ENCODE measurements around the gene DDAH1. TPM values are rescaled to one million over a fixed set of nuclear protein-coding genes. Genes with fewer than 3 reads are reported as not detected.

Gene DDAH1
- total RNA-seq, 1 experiment from 2014 or later, result 36.3 TPM

DNA sequence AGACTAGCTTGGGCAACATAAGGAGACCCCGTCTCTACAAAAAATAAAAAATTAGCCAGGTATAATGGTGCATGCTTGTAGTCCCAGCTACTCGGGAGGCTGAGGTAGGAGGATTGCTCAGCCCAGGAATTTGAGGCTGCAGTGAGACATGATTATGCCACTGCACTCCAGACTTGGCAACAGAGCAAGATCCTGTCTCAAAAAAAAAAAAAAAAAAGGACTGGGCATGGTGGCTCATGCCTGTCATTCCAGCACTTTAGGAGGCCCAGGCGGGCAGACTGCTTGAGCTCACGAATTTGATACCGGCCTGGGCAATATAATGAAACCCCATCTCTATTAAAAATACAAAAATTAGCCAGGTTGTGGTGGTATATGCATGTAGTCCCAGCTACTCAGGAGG is 141.2 kb downstream of the DDAH1 start:
- Histone ChIP-seq H3K79me1 (ENCODE audit: insufficient read depth, low read depth, low read length, poor library complexity, severe bottlenecking) (no peaks in the 10 kb centered on the region), H2BK20ac (ENCODE audit: low read depth, low read length, poor library complexity, severe bottlenecking) (peak overlapping the region; percentile 60), H3K27ac (ENCODE audit: insufficient read length, low read depth, low read length) (no peak overlapping the region), H4K5ac (ENCODE audit: insufficient read length, low read depth, low read length) (no peak overlapping the region), H3K18ac (ENCODE audit: insufficient read length, low read depth, low read length) (no peak overlapping the region), H3K23me2 (ENCODE audit: insufficient read length, low read depth, low read length, poor library complexity, severe bottlenecking) (no peaks in the 10 kb centered on the region), H3K4me2 (ENCODE audit: insufficient read depth, insufficient read length, low read length) (no peak overlapping the region), H3K79me2 (ENCODE audit: insufficient read depth, low read length) (no peaks in the 10 kb centered on the region), H3K9me3 (ENCODE audit: control insufficient read depth, low read depth, low read length) (no peaks in the 10 kb centered on the region), H2AK5ac (ENCODE audit: insufficient read length, low read length) (no peak overlapping the region), H2BK12ac (ENCODE audit: insufficient read length, low read depth, low read length) (no peak overlapping the region), H2AFZ (ENCODE audit: low read length) (no peak overlapping the region), H3K56ac (ENCODE audit: insufficient read length, low read depth, low read length) (no peak overlapping the region), H3K23ac (ENCODE audit: insufficient read length, low read depth, low read length) (no peak overlapping the region), H3K27me3 (ENCODE audit: insufficient read depth, low read length) (no peaks in the 10 kb centered on the region), H4K20me1 (ENCODE audit: control insufficient read depth, insufficient read depth, insufficient read length) (no peaks in the 10 kb centered on the region), H3K14ac (ENCODE audit: insufficient read depth, low read length) (no peak overlapping the region), H2BK120ac (ENCODE audit: low read depth, low read length, poor library complexity, severe bottlenecking) (no peak overlapping the region), H2BK15ac (ENCODE audit: low read depth, low read length) (no peak overlapping the region), H3K9ac (ENCODE audit: extremely low read depth, insufficient read length, low read length) (no peak overlapping the region), H2BK5ac (ENCODE audit: insufficient read length, low read length) (no peak overlapping the region), H3T11ph (ENCODE audit: low read length) (no peak overlapping the region), H3K4ac (ENCODE audit: low read depth, low read length) (no peak overlapping the region), H3K4me1 (ENCODE audit: insufficient read depth, low read length) (peaks cover 7% of the 10 kb centered on the region), H4K91ac (ENCODE audit: insufficient read length, low read depth, low read length) (no peak overlapping the region), H4K8ac (replicated peaks; ENCODE audit: insufficient read length, low read depth, low read length) (no peak overlapping the region)
- no peak overlapping the region for H3K4me3 Mint-ChIP-seq
- DNase-seq, result no peak
- H3K27ac Mint-ChIP-seq, result peak overlapping the region in 1 of 3 experiments; percentile 45; a peak in 1 of 7 replicates
- no peaks in the 10 kb centered on the region for H3K9me3 Mint-ChIP-seq
- TF ChIP-seq, protein P1, sequence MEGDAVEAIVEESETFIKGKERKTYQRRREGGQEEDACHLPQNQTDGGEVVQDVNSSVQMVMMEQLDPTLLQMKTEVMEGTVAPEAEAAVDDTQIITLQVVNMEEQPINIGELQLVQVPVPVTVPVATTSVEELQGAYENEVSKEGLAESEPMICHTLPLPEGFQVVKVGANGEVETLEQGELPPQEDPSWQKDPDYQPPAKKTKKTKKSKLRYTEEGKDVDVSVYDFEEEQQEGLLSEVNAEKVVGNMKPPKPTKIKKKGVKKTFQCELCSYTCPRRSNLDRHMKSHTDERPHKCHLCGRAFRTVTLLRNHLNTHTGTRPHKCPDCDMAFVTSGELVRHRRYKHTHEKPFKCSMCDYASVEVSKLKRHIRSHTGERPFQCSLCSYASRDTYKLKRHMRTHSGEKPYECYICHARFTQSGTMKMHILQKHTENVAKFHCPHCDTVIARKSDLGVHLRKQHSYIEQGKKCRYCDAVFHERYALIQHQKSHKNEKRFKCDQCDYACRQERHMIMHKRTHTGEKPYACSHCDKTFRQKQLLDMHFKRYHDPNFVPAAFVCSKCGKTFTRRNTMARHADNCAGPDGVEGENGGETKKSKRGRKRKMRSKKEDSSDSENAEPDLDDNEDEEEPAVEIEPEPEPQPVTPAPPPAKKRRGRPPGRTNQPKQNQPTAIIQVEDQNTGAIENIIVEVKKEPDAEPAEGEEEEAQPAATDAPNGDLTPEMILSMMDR (conservative IDR thresholded peaks at IDR 0.05), result no peak
- H3K4me1 Mint-ChIP-seq, result peaks cover 27 to 36% of the 10 kb centered on the region in 2 experiments
- no CpG with 5 or more reads among the region's 5 CpGs for WGBS (ENCODE audit: extremely low coverage, insufficient read length, low lambda C conversion rate)
- no peaks in the 10 kb centered on the region for H3K27me3 Mint-ChIP-seq (ENCODE audit: low read depth)
- no peaks in the 10 kb centered on the region for H3K36me3 Mint-ChIP-seq (ENCODE audit: insufficient read depth in 1 of 3, low read depth in 3 of 3)

Measured in H9 (cell line).